G401.6 (cell line): Measurements from ENCODE around the gene CEP20.
"Not testable (repeated sequence)": the region's sequence is repeated elsewhere in the genome, so short reads cannot be mapped to it uniquely, and the experiment has no call there.

Experiments
- FAIRE-seq: peaks from 2 replicates; lab custom pipeline; 2012; peaks lifted over from hg19 to GRCh38; lab: Jason Lieb, UNC

The CEP20 gene, protein sequence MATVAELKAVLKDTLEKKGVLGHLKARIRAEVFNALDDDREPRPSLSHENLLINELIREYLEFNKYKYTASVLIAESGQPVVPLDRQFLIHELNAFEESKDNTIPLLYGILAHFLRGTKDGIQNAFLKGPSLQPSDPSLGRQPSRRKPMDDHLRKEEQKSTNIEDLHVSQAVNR

DNA sequence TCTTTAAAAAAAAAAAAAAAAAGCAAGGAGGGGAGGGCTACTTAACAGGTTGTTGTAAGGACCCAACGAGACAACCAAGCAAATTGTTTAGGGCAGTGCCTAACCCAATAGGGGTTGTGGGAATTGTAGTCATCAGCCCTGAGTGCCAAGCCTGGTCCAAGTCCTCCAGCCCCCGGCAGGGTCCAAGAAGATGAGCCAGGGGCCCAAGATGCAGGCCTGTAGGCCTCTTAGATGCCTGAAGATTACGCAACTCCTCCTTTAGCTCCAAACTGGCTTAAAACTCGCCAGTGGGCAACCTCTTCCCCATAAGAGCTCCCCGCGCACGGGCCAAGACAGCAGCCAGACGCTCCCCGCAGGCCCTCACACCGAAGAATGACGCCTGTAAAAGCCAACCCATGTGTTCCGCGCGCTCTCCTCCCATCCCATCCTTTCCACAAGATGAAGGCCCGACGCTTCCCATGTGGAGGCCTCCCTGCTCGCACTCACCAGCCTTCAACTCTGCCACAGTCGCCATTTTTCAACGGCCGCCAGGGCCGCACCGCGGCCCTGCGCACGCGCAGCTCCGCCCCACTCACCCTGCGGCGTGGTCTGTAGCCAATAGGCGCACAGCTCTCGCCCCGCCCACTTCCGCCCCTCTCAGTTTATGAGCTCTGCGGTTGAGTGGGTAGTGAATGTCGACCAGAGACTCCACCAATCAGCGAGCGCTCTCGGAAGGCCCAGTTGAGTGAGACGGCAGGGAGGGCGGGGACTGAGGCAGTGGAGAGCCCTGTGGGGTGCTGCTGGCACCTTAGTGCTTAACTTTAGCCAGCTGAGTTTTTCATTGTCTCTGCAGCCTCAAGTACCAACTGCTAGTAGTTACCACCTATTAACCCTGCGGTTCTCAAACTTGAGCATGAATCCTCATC is at the start of gene CEP20:
Gene CEP20 (minus strand): TSS at position 532 of the 905 bp plus-strand sequence. CDS start 18 bp downstream, at position 514.
- FAIRE-seq = peak; percentile 97

DNA sequence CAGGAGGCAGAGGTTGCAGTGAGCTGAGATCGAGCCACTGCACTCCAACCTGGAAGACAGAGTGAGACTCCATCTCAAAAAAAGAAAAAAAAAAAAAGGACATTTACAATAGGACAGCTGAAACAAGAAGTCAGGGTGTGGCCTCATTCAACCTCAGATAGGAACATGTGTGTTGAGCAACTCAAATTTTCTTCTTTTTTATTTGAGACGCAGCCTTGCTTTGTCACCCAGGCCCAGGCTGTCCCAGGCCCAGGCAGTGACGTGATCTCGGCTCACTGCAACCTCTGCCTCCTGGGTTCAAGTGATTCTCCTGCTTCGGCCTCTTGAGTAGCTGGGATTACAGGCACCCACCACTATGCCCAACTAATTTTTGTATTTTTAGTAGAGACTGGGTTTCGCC is 48.4 kb upstream of the CEP20 start:
- FAIRE-seq = not testable (repeated sequence)

DNA sequence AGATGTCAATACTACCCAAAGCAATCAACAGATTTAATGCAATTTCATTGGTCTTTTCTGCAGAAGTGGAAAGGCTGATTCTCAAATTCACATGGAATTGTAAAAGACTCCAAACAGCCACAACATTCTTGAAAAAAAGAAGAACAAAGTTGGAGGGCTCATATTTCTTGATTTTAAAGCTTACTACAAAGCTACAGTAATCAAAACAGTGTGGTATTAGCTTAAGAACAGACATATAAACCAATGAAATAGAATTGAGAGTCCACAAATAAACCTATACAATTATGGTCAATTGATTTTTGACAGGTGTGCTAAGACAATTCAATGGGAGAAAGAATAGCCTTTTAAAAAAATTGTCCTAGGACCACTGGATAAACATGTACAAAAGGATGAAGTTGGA is 46.6 kb upstream of the CEP20 start:
- no peak for FAIRE-seq

DNA sequence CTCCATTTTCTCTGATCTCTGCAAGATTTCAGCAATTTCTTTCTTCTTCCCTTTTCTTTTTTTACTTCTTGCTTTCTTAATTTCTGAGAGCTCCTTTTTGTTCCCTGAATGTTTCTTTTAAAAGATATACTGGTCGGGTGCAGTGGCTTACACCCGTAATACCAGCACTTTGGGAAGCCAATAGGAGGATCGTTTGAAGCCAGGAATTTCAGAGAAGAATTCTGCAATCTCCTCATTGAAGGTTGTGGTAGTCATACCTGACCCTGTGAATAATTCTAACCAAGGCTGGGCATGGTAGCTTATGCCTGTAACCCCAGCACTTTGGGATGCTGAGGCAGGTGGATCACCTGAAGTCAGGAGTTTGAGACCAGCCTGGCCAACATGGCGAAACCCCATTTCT is 45.4 kb upstream of the CEP20 start:
- FAIRE-seq = no peak

- no peak for FAIRE-seq
Measured at GRCh38 chr16:15932939-15933338, 44.5 kb upstream of the CEP20 start.

DNA sequence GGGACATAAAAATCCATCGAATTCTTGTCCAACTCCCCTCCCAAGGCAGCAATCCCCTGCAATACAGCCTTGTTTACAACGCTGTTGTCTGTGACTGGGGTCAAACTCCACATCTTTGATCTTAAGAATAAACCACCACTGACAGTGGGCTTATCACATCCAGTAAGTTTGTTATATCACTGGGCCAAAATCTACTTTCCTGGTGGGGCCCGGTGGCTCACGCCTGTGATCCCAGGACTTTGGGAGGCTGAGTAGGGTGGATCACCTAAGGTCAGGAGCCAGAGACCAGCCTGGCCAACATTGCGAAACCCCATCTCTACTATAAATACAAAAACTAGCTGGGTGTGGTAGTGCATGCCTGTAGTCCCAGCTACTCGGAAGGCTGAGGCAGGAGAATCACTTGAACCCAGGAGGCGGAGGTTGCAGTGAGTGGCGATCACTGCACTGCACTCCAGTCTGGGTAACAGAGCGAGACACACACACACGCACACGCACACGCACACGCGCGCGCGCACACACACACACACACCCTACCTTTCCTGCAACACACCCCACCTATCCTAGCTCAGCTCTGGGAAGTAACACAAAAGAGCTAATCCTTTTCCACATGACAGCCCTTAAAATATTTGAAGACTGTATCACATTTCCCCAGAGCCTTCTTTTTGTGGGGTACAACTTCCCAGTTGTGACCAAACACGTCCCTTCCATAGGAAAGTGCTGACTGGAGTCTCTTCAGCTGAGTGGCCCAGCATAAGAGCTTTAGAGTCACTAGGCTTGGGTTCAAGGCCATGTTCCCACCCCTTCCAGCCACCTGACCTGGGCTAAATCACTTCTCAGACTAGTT is 40.1 kb upstream of the CEP20 start:
- no peak for FAIRE-seq

DNA sequence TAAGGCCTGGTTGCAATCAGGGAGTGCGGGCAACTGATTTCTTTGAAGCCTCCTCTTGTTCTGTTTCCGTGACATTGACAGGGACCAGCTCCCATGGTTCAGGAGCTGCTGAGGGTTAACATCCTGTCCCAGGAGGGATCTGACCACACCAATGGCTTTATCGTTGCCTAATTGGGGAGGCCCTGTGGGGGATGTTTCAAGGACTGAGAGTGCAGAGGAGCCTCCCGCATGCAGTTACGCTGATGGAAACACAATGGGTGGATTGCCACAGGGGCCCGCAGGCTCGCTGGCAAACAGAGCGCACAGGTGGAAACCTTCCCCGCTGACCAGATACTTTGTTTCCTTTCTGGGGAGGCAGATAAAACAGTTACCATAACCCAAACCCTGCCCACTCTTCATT is 37.2 kb upstream of the CEP20 start:
- no peak for FAIRE-seq

- FAIRE-seq = no peak
Measured at GRCh38 chr16:15924996-15925395, 36.6 kb upstream of the CEP20 start.

GRCh38 chr16:15919331-15919730 is 30.9 kb upstream of the CEP20 start:
- FAIRE-seq = no peak

- not testable (repeated sequence) for FAIRE-seq
Measured at GRCh38 chr16:15918314-15918713, 29.9 kb upstream of the CEP20 start.

DNA sequence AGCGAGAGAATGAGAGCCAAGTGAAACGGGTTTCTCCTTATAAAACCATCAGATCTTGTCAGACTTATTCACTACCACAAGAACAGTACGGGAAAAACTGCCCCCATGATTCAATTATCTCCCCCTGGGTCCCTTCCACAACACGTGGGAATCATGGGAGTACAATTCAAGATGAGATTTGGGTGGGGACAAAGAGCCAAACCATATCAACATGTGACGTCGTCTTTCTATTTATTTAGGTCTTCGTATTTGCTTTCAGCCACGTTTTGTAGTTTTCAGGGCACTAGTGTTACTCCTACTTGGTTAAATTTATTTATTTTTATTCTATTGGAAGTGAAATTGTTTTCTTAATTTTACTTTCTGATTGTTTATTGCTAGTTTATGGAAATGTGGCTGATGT is 27.9 kb upstream of the CEP20 start:
- FAIRE-seq = no peak

GRCh38 chr16:15915555-15916081 is 27.2 kb upstream of the CEP20 start:
- no peak for FAIRE-seq

- no peak for FAIRE-seq
Measured at GRCh38 chr16:15913046-15913698, 24.8 kb upstream of the CEP20 start.

GRCh38 chr16:15911198-15911597 is 22.8 kb upstream of the CEP20 start:
- FAIRE-seq = no peak

DNA sequence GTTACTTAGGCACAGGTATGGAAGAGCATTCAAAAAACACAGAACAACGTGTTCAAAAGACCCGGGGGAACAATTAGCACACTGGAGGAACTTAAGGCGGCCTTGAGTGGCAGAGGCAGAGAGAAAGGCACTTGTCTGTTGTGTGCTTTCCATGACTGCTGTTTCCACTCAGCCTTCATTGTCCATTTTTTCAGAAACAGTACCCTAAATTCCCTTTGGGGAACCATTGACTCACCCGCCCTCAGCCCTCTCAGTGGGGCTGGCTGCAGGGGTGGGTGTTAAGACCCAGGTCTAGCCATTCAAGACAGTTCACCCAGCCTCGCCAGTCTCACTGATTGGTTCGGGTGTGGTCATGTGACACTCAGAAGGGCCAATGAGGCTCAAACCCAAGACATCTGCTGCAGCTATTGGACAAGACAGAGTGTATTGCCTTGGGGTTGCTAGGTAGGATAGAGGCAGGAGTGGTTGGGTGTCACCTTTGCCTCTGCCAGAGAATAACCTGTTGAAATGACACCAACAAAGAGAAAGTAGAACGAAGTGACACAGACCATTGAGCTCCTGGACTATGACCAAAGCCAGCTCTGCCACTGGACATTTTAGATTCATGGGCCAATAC is 19.6 kb upstream of the CEP20 start:
- no peak for FAIRE-seq

GRCh38 chr16:15906439-15906838 is 18.0 kb upstream of the CEP20 start:
- no peak for FAIRE-seq

GRCh38 chr16:15903960-15904359 is 15.6 kb upstream of the CEP20 start:
- FAIRE-seq = no peak

GRCh38 chr16:15900901-15901500 is 12.6 kb upstream of the CEP20 start:
- FAIRE-seq = no peak

- no peak for FAIRE-seq
Measured at GRCh38 chr16:15900357-15900756, 12.0 kb upstream of the CEP20 start.

DNA sequence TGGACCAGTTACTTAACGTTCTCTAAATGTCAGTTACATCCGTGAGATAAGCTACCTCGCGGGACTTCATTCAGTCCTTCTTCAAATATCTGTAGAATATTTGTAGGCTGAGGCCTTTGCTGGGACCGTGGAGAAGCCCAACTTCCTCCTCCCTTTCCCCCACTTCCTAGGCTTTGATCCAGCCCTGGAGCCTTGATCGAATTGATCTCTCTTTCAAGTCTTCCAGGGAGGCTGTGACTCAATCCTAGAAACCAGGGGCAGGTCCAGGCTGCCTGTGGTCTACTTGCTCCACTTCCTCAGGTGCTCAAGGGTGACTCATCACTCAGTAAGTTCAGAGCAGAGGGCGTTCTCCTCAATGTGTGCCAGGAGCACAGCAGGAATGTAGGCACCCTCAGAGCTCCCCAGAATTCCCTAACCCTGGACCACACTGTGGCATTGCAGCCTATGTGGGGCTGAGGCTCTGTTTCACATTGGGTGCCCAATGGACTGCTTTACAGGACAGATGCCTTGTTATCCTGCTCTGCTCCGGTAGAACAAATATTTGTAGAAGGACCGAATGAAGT is 11.2 kb upstream of the CEP20 start:
- no peak for FAIRE-seq

DNA sequence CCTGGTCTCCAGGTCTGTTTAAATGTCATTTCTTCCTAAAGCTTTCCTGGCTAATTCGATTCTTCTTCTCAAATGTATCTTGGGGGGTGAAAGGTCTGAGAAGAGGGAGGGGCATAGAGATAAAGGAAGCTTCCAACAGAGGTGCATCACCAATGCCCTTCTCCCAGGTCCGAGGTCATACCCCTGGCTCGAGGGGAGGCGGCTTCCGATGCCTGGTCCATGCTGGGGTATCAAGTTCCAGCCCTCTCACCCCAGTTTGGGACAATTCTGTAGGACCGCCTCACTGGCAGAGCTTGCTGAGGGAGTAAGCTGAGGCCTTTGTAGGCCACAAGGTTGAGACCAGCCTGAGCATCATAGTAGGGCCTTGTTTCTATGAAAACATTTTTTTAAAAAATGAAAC is 10.3 kb upstream of the CEP20 start:
- no peak for FAIRE-seq
